GM18951 (cell line): ENCODE results near the gene BRSK2.

Source experiments
- POLR2A ChIP-seq: IDR thresholded peaks from 4 replicates; pipeline ENCODE4 v1.6.1; 2011; ENCODE audit warnings: mild to moderate bottlenecking; ENCODE audit not compliant: insufficient read length, insufficient read depth; ENCODE audit errors: extremely low read depth
- in situ Hi-C: fragments of 300-500 bp; cut with MboI; formaldehyde crosslinking; loops from one replicate; pipeline ENCODE4 v1.12.0; 2022; ENCODE audit warnings: low sequenced_read_pairs, mixed read lengths, inconsistent platforms; ENCODE audit not compliant: unreplicated experiment

The BRSK2 gene

DNA sequence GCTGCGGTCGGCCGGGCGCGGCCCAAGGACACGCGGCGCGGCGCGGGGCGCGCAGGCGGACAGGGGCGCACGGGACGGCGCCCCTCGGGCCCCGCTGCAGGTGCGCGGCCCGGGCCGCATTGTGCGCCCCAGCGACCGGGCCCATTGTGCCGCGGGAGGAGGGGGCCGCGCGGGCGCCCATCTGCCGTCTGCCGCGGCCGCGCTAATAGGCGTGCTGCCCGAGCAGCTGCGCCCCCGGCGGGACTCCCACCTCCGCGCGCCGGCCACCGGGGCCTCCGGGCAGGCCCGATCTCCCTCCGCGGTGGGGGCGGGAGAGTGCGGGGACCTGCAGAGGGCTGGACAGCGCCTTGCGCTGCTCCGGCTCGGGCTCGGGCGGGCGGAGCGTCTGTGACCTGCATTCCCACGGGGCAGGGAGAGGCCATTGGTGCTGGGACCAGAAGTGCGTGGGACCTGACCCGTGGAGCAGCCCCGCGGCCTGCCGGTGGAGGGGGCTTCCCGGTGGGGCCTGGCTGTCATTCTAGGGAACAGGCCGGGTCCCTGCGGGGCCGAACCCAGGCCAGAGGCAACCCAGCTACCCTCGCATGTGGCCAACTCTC is 933 bp downstream of the BRSK2 start:
- no peak for TF ChIP-seq POLR2A
- in situ Hi-C loops: no loop called here

DNA sequence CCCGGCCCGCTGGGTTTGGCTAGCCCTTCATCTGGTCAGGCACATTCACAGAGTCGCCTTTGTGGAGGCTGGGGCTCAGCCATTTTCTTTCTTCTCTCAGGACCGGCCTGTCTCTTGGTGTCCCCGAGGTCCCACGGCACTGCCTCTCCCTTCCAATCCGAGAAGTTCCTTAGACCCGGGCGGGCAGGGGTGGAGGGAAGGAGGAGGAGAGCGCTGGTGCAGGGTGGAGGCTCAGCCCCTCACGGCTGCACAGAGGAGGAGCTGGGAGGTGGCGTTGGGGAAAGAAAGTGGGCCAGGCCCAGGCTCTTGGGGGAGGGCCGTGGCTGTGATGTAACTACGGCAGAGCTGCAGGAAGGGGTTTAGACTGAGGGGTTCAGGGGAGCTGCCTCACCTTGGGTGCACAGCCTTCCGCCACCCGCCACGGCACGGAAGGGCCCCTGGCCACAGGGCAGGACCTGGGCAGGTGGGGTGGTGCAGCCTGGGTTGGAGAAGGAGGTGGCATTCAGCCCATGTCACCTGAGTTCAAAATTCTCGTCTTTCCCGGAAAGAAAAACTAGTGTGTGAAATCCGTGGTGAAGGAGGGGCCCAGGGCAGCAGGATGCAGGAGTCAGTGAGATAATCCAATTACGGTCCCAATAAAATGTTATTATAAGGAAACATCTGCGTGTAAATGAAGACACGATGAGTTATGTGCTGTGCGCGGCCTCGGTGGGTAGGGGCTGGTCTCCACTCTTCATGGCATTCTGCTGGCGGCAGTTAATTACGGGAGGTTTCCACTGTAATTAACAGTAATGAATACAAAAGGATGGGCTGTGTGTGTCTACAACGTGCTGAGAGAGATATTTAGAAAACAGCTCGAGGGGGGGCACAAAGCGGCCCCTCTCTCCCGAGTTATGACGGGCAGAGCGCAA is 1.7 kb downstream of the BRSK2 start:
- in situ Hi-C loops: no loop called here

DNA sequence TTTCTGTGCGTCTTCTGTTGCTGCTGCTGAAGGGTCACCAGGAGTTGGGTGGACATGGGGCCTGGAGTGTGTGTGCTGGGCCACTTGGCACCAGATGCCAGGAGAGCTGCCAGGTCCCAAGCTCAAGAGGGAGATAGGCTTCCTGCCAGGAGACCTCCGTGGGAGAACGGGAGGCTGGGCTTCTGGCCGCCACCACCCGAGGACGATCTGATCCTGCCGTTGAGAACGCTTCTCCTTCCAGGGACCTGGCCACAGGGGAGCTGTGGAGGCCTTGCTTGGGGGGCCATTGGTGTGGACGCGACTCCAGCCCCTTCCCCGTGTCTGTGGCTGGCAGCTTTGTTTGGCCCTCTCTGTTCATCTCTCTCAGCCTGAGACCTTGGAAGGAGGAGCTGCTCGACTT is 2.4 kb downstream of the BRSK2 start:
- in situ Hi-C loops: no loop called here
- no peak for TF ChIP-seq POLR2A

More for the DNA sequence above, 1.7 kb downstream of the BRSK2 start:
- TF ChIP-seq POLR2A: no peak

DNA sequence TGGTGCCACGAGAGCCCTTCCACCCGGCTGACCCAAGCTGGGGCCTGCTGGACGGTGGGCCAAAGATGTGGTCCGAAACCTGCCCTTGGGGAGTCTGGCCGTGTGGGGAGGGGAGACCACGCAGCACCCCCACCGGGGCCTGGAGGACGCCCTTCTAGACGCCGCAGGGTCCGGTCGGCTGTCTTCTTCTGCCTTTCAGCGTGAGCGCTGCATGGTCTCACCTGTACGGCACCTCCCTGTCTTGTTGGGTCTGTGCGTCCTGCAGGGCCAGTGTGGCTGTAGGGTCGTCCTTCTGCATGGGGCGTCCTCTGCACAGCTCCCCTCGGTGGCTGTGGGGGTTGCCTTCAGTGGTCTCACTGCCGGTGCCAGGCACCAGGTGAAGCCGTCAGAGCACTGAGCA is 2.8 kb downstream of the BRSK2 start:
- TF ChIP-seq POLR2A: no peak
- in situ Hi-C loops: no loop called here

DNA sequence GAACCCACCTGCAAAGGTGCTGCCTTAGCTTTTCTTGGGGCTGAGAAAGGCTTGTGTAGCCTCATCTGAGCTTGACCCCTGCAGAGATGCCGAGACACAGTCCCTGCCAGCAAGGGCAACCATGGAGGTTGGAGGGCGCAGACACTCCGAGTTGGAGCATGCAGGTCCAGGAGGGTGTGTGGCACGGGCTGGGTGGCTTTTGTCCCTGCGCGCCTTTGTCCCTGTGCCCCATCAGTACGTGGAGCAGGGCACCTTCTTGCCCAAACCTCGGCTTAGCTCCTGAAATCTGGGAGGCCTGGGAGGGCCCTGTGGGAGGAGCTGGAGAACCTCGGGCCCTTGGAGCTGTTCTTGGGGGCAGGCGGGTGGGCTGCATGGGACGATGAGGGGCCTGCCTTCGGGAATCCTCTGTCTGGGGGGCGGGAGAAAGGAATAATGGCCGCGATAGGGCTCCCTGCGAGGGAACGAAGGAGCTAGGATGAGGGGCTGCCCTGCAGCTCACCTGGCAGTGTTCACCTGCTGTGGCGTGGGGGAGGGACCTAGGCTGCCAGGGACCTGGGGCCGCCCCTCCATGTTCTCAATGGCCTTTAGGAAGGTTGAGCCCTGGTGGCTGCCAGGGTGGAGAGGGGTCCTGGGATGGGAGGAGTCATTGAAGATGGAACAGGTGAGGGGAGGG is 3.4 kb downstream of the BRSK2 start:
- TF ChIP-seq POLR2A: no peak
- in situ Hi-C loops: no loop called here

DNA sequence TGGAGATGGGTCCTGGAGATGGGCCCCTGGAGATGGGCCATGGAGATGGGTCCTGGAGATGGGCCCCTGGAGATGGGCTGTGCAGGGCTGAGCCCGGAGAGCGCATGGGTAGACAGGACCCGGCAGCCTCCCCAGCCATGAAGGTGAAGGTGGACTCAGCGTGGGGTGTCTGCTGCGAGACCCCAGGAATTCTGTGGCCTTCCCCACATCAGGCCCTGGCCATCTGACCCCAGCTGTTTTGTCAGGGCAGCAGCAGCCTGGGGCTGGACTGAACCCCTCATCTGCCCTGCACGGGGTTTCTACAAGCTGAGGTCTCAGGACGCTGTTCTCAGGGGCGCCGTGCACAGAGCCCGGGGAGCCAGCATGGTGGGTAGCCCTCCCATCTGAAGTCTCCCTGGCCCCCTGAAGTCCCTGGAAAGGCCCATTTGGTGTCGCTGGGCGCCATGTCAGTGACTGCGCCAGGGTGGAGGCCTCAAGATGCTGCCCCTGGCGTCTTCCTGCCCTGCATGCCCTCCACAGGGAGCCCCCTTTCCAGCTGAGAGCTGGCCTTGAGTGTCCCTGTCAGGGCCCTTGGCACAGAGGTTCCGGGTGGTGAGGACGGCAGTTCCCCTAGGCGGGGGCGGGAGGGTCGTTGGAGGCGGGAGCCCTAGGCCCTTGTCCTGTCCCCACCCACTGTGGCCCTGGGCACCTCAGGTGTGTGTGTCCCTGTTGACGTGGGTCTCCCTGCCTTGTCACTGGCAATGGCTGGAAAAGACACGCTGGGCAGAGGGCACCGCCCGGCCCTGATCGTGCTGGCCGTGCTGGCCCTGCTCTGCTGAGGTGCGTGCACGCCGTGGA is 5.4 kb downstream of the BRSK2 start:
- no peak for TF ChIP-seq POLR2A
- in situ Hi-C loops: no loop called here

DNA sequence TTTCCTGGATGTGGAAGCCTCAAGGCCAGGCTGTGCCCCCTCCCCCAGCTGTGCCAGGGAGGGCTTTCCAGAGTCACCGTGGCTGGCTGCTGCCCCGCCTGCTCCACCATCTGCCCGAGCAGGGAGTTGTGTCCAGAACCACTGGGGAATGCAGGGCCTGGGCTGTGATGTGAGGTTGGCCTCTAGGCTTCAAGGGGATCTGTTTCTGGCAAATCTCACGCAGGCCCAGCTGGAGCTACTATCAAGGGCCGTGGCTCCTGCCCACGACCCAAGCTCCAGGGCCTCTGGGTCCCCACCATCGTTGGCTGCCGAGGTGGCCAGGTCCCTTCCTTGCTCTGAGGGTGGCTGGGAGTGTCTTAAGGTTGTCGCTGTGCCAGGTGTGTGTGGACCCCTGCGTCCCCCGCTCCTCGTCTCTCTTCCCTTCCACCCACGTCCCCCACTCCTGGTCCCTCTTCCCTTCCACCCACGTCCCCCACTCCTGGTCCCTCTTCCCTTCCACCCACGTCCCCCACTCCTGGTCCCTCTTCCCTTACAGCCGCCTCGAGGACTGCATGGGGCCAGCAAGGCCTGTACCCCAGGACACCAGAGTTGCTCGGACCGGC is 6.1 kb downstream of the BRSK2 start:
- in situ Hi-C loops: no loop called here
- TF ChIP-seq POLR2A: no peak

DNA sequence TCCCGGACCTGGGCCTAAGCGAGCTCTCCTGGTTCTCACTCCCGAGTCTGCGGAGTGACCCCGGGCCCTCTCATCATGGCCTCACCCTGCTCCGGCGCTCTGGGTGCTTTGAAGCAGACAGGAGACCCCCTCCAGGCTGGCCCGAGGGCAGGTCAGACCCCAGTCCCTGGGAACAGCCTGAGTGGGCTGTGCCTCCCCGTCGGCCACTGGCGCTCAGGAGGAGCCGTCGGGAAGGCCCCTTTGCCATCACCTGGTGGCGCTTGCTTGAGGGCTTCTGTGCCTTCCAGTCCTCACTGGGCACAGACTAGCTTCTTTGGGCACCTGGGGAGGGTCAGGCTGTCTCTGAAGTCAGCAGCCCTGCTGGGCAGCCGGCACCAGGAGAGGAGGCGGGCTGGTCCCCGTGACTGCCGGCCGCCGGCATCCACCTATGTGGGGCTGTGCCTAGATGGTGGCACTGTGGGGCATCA is 6.7 kb downstream of the BRSK2 start:
- in situ Hi-C loops: no loop called here
- no peak for TF ChIP-seq POLR2A

DNA sequence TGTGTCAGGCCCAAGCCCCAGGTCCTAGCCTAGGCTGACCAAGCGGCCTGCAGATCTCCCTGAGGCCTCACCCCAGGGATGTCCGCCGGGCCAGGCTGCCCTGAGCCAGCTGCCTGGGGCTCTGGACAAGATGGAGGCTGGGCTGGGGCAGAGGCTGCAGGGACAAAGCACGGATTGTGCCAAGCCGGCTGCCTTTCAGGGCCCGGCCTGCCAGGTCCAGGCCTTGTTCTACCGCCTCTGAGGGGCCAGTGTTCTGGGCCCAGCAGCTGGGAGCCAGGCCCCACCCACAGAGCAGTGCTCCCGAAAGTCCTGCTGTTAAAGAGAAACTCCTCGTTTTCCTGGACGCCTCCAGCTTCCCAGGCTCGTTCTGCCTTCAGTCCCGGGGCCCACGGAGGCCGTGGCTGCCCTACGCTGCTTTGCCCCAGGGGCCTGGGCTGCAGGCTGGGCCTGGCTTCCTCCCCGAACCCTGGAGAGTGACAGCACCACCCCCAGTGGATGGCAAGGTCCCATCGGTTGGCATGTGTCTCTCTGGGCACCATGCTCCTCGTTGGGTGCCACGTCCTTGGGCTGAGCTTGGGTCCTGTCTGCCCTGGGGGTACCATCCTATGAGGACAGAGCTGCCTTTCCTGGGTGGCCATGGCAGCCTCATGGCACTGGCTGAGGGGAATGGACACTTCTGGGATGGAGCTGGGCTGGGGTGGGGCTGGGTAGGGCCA is 7.6 kb downstream of the BRSK2 start:
- in situ Hi-C loops: no loop called here
- TF ChIP-seq POLR2A: no peak

DNA sequence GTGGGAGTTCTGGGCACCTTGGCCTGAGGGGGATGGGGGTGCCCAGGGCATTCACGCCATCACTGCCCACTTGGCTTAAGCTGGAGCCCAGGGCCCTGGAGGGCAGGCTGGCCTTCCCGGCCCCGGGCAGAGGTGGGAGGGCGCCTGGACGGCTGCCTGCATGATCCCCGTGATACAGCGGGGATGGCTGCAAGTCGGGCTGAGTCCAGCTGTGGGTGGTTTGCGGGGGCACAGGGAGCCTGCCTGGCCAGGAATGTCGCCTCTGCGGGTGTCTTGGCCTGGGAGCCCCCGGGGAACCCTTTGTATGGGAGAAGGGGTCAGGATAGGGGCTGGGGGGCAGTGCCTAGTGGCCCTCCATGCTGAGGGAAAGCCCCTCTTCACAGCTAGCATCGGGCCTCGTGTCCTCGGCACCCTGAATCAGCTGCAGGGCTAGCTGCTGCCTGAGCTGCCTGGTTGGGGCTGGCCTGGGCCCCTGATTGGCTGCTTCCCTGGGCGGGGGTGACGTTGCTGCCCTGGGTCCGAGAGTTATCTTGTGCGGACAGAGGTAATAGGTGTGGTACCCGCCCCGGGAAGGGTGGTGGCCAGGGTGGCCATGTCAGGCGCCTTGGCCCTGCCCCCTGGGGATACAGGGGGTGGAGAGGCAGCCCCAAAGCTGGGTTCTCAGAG is 8.3 kb downstream of the BRSK2 start:
- no peak for TF ChIP-seq POLR2A
- in situ Hi-C loops: no loop called here

DNA sequence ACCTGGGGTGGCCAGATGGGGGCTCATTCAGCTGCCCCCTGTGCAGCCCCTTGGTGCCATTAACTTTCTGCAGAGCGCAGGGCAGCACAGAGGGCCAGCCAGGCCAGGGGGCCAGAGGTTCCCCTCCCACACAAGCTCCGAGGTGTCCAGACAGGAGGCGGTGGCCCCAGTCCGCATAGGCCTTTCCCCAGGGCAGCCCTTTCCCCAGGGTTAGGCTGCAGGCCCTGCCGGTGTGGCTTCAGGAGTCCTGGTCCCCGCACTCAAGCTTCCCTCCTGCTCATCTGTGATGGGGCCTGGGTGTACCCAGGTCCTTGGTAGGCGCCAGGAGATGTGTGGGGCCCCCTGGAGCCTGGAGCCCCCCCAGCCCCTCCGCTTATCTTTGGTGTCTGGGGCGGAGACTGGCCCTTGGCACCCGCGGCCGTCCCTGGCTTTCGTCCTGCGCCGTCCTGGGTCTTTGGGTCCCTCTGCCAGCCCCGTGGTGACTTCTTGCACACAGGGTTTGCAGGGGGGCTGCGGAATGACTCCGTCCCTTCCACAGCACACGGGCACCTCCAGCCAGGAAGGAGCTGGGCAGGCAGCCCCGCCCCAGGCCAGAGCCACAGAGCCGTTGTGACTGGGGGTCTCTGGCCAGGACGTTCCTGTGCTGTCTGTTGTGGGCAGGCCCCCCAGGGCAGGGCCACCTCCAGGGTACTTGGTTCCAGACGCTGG is 8.9 kb downstream of the BRSK2 start:
- TF ChIP-seq POLR2A: no peak
- in situ Hi-C loops: no loop called here
